Activated T-helper 1 cell treated with anti-CD3 and anti-CD28 coated beads, Interleukin-2, amount 50 U/mL, for 16 hours (primary cell): ENCODE data around the gene OSBPL10.
A peak's percentile ranks its signal among the peaks of the same experiment; 100 is the strongest.
"Not testable (repeated sequence)": the region's sequence is repeated elsewhere in the genome, so short reads cannot be mapped to it uniquely, and the experiment has no call there.

ENCODE experiments used
- DNase-seq, 2 donors: peaks; one replicate each; pipeline ENCODE4 v3.0.0-alpha.2; 2020; ENCODE audit warnings: low read depth in 1 of 2, low spot score in 1 of 2

Gene OSBPL10

DNA sequence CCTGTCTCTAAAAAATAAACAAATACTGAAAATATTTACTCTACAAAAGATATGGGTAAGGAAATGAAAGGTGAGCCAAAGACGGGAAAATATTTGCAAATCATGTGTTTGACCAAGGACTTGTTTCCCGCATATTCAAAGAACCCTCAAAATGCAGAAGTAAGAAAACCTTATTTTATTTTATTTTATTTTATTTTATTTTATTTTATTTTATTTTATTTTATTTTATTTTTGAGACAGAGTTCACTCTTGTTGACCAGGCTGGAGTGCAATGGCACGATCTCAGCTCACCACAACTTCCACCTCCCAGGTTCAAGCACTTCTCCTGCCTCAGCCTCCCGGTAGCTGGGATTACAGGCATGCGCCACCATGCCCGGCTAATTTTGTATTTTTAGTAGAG is 11.9 kb upstream of the OSBPL10 start:
- not testable (repeated sequence) for DNase-seq

DNA sequence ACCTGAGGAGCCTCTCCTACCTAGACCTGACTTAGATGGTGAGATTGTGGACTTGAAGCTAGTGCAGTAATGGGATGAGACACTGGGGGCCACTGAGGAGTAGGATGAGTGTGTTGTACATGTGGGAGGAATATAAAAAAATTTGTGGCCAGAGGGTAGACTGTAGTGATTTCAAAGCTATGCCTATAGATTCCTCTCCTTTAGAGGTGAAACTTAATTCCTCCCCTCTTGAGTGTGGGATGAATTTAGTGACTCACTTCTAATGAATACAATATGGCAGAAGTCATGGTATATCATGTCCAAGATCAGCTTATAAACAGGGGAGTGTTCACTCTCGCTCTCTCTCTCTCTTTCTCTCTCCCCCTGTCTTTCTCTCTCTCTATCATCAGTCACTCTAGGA is 7.2 kb upstream of the OSBPL10 start:
- no peak for DNase-seq

DNA sequence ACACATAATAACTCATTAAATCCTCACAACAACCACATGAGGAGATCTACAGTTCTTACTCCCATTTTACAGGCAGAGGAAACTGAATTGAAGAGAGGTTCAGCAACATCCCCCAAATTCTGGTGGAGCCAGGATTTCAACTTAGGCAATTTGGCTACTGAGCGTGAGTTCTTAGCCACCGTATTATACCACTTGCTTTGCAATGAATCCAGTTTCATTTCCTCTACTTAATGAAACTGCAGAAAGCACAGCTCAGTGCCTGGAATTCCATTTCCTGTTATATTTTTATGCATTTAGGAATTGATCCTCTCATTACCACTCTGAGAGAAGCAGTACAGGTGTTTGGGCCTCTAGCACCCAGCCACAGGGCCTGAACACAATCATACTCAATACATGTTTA is 4.8 kb upstream of the OSBPL10 start:
- DNase-seq: no peak

DNA sequence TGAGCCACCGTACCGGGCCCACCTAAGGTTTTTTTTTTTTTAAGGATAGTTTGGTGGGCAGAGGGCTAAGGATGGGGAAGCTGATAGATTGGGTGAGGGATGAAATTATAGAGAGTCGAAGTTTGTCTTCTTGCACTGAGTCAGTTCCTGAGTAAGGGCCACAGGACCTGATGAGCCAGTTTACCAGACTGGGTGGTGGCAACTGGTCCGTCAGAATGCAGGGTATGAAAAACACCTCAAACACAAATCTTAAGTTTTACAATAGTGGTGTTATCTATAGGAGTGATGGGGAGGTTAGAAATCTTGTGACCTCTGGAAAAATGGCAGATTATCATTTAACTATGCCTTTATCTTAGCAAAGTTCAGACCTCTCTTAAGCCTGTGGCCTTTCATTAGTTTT is 3.3 kb upstream of the OSBPL10 start:
- DNase-seq: no peak

DNA sequence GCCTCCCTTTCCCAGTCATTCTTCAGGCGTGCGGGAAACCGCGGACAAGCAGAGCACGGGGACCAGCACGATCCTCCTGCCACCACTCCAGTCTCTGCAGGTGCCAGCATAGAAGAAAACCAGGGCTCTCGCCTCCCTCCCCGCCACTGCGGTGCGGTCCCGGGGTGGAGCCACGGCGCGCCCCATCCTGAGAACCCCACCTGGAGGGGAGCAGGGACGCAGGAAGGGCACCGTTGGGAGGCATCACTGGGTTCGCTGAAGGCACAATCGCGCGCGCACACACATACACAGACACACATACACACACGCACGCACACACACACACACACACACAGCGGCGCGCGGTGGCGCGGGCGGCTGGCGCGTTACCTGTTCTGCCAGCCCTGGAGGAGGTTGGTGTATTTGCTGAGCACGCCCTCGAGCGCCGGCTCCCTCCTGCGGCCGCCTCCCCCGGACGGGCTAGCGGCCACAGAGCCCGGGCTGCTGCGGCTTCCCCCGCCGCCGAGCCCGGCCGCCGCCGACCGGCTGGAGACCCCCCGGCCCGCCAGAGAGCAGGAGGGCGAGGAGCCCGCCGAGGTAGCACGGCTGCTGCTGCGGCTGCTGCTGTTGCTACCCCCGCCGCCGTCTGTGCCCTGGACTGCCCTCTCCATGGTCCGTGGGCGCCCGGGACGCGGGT is 394 bp downstream of the OSBPL10 start:
- peak in 1 of 2 donors; percentile 11 for DNase-seq

DNA sequence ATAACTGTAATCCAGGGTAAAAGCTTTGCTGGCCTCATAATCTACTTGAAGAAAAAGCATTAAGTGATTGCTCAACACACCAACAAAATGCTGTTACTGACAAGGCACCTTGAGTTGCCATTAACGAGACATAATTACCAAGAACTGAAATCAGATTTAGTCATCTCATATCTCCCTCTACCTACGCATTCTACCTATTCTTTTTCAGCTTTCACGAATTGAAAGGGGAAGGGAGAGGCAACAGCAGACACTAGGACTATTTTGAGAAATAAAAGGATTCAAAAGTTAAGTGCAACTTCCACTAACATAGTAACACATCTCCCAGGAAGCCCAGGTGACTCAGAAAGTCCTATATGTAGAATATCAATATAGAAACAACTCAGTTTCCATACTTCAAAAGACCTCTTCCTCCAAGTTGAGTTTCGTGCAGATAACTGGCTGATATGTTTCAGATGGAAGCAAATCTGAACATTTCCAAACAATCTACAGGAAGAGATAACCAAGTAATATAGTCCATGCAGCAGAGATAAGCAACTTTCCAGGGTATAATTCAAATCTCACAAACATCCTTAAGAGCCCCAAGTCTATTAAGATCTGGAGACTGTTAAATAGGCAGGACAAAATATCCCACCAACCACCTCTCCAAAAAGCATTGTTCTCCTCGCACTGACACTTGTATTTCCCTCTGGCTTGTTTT is 1.9 kb downstream of the OSBPL10 start:
- DNase-seq: no peak

DNA sequence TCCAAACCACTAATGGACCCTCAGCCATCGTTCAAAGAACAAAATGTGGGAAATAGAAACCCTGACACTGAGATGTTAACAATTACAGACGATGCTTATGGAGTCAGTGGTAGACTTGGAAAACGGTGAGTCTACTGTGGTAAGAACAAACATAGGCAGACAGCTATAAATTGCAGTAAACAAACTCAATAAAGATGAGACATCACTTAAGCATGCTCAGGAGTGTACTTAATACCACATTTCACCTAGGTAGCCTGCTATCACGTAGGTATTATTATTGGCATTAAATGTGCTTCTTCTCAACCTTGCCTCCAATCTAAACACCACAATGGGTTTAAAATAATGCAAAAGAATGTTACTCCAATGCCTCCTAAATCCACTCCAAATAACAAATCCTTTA is 2.5 kb downstream of the OSBPL10 start:
- DNase-seq: no peak

DNA sequence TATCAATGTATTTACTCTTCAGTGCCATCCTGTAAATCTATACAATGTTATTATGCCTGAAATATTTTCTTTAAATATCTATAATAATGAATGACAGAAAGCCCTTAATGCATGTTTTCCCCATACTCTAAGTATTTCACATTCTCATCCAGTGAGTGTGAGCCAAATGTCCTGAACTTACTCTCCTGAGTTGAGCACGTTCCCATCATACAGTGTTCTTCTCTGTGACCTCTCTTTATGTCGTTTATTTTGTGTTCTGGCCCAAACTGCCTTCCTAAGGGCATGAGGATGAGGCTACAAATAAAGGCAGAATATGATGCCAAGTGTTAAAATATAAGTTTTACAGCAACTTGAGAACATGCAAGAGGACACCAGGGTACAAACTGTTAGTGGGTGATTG is 3.3 kb downstream of the OSBPL10 start:
- DNase-seq: no peak

DNA sequence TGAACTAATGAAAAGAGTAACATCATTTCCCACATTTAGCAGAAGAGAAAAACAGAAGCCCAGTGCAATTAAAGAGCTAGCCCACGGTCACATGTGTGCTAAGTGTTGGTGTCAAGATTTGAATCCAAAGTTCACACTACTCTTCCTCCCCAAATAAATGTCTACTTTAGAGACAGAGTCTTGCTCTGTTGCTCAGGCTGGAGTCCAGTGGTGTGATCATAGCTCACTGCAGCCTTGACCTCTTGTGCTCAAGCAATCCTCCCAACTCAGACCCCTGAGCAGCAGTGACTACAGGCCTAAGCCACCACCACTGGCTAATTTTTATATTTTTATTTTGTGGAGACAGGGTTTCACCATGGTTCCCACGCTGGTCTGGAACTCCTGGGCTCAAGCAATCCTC is 4.8 kb downstream of the OSBPL10 start:
- DNase-seq: no peak

DNA sequence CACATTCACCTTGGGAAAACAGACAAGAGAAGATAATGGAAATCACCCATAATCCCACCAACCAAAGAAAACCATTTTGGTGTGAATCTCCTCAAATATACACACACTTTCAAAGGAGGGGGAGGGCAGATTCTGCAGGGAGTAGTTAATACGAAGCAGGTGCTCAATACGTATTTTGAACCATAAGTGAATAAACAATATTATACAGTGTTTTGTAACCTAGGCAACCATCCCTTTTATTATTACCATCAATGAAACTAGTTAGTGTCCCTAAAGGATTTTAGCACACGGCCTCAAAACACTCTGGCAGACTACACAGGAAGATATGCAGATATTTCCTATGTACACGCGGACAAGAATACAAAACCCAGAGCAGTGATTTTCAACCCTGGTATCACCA is 6.1 kb downstream of the OSBPL10 start:
- DNase-seq: no peak

DNA sequence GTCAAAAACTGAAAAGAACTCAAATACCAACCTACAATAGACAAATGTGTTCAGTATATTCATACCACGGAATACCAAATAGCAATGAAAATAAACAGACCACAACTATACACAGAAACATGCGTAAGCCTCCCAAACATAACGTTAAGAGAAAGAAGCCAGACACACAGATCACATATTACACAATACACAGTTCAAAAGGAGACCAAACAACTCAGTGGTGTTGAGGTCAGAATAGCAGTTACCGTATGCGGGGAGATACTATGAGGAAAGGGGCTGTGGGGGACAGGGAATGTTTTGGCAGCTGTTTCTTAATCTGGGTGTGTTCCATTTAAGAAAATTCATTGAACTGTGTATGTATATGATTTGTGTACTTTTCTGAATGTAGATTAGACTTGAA is 6.6 kb downstream of the OSBPL10 start:
- DNase-seq: no peak

DNA sequence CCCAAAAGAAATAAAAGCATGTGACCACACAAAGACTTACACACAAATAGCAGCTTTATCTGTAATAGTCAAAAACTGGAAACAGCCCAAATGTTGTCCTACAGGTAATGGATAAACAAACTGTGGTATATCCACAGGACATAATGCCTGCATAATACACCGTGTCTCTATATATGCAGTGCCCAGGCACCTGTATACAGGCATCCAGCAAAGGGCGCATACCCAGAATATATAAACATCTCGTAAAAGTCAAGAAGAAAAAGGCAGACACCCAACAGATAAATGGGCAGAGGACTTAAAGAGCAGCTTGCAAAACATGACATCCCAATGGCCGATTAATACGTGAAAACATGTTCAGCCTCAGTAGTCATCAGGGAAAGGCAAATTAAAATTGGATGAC is 7.2 kb downstream of the OSBPL10 start:
- DNase-seq: no peak

DNA sequence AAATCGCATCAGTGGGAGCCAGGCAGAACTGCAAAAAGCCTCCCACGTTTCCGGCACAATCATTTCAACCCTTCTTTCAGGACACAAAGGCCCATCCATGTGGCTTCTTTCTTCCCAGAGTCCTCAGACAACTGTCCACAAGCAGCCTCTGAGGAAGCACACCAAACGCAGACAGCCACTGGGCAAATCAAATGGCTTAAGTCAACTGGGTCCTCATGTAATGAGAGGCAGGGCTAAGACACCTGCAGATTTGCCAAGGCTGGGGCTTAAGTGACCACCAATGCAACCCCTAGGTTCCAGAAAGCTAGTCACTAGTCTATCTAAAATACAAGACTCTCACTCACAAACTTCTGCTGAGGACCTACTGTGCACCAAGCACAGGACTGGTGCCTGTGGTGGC is 8.0 kb downstream of the OSBPL10 start:
- DNase-seq: no peak

DNA sequence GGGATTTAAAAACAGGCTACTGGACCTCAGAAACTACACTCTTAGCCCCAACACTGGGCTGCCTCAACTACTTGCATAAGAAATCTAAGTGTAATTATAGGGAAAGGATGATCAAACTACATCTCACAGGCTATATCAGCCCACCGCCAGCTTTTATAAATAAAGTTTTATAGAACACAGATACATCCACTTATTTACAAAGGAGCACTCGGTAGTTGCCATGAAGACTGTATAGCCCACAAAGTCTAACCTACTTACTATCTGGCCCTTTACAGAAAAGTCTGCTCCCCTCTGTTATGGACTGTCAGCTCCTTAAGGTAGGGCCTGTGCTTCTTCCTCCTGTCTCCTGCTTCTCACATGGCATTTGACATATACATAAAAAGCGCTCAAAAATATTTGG is 9.5 kb downstream of the OSBPL10 start:
- no peak for DNase-seq

DNA sequence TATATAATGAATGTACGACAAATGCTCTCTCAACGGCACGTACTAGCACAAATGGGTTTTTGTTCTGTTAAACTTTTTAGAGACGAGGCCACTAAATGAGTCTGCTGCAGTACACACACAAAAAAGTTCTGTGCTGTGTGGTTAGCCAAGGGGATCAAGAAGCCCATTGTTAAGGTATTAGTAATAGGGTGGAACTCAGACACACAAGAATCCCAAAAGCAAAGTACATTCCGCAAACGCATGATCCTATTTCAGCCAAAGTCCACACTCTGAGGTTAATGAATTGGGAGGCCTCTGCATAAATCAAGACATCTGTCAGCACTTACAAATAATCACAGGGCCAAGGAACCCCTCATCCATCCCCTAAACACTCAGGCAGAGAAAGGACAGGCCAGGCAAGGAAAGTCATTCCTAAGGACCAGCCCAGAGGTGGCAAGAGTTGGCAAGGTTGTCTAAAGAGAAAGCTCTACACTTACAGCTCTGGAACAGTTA is 12.1 kb downstream of the OSBPL10 start:
- DNase-seq: no peak

DNA sequence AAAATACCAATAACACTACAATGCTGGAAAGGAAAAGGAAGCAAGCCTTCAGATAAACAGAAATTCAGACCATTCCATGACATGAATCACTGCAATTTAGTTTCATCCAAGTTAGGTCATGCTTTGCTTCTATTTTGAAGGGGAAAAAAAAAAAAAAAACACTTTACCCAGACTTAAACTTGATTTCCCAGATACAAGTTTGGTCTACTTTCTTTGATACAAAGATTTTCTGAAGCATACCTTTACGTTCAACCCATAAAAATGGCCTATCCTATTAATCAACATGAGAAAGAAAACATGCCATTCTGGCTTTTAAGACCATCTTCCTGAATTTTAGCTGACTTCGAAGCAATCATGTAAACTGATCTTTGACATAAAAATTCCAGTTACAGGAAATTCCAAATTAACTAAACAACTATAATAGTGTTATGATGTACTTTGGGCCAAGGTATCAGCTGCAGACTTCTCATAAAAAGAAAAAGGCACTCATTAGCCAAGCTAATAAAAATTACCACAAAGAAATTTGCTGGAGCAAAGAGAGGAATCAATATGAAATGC is 12.6 kb downstream of the OSBPL10 start:
- no peak for DNase-seq

DNA sequence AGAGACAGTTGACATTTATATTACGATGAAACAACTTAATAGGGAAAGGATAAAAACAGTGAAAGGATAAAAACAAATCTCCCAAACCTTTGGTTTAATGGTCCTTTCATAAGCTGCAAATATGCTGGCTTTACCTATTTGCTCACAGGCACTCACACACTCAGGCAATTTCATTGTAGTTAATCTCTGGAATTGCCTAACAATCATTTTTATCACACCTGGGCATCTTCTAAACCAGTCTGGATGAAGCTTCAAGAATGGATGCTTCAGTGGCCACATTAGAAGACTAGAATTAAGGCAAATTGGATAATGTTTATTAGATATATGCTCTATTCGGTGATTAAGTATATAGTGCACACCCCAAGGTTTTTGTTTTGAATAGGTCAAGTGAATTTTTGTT is 13.5 kb downstream of the OSBPL10 start:
- DNase-seq: no peak

DNA sequence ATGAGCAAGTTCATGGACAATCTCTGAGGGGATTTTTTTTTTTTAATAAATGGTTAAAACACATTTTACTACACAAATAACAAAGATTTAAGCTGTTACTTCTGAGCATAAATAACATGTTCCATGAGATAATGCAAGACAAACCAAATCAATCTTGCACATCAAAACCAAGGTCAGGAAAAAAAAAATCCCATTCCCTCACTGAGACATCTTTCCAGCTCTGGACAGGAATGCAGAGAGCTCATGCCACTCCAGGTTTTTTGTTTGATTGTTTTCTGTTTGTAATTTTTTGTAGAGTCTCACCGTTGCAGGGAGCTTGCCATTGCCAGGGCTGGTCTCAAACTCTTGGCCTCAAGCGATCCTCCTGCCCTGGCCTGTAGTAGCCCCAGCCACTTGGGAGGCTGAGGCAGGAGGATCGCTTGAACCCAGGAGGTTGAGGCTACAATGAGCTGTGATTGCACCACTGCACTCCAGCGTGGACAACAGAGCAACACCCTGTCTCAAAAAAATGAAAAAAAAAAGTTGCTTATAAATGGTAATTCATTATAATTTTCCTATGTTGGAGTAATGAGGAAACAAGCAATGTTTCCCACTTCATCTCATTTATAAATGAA is 14.0 kb downstream of the OSBPL10 start:
- DNase-seq: no peak

DNA sequence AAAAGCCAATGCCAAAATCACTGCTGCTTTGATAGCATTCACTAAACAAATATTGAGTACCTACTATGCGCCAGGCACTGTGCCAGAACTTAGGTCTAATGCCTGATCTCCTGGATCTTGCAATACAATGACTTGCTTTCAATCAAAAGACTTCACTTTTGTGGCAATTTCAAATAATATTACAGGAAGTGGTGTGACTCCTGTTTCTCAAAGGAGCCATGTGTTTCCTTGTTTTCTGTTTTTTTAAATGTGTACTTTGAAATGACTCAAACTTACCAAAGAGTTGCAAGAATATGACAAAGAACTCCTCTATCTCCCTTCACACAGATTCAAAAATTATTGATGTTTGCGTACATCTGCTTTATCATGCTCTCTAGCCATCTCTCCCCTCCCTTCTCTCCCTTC is 18.3 kb downstream of the OSBPL10 start:
- no peak for DNase-seq

DNA sequence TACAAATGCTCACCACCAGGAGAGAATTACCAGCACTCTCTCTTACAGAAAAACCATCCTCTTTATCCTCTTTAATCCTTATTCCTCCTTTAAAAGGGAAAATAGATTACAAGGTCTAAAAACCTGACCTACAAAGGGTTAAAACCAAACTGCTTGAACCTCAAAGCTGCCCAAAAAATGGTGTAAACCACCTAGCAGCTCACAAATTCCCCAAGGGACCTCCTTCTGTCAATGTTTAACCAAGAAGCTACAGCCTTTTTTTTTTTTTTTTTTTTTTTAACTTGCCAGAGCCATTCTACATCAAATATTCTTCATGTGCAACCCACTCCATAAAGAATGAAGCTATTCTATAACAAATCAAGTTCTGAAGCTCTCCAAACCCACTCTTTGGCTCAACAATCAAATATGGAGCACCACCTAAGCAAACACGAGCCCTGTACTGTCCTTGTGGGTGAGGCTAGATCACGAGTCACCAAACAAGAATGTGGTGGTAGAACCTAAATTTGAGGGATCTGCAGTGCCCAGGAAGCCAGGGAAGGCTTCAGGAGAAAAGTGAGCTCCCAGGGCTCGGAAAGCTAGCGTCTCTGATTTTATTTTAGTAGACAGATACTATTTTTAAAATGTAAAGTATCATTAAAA is 20.1 kb downstream of the OSBPL10 start:
- no peak for DNase-seq

DNA sequence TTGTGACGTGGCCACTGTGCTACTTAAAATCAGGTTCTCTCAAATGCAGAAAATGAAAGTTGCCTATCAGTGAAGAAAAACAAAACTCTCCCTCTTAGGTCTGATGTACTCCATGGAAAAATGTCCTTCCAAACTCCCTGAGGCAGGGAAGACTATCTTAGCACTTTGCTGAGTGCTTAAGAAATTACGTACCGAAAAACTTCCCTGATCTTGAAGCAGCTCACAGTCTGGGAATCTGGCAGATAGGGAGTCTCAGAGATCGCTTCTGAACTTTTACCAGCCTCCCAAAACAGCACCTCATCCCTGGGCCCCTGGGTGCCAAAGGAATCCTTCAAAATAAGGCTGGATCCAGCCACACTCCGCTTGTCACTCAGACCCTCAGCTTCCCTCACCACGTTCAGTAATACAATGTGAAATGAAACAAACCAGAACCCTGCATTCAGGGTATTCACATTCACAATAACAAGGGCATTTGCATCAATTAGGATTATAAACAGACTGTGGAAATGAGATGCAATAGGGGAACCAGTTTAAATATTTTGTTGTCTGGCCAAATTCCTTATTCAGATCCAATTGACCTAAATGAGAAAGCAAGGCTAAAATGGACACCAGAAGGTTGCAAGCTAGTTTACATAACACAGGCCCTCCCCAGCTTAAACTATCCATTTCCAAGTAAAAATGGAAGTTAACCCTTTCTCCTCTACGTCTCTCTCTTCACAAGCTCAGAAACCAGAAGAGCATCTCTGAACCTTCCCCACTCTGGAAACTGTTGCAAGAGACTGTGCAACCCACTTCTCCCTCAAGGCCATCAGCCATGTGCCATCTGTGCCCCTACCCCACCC is 20.9 kb downstream of the OSBPL10 start:
- no peak for DNase-seq
